ENCODE measurements around the gene GPC5. TPM values are rescaled to one million over a fixed set of nuclear protein-coding genes. Genes with fewer than 3 reads are reported as not detected.

The GPC5 gene
- total and polyA plus RNA-seq, 9 of the 15 experiments (the other 6 are each of a cell fraction or from before 2014, with no cell fraction given), result 0.18 to 0.27 TPM; not detected in 7

DNA sequence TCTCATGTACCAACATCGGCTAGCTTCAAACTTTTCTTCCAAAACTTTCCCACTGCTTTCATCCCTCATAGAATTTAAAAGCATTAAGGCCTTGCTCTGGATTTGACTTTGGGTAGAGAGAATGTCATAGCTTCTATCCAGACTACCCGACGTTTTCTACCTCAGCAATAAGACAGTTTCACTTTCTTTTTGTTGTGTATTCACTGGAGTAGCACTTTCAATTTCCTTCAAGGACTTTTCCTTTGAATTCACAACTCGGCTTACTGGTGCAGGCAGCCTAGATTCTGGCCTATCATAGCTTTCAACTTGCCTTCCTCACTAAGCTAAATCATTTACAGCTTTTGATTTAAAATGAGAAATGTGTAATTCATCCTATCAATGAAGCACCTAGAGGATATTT lies 1407.8 kb downstream of the GPC5 start:
- no TSS peak for BruUV-seq (replicated peaks)
- Histone ChIP-seq H3K79me2 (ENCODE audit: control insufficient read depth, insufficient read depth, low read length) (no peaks in the 10 kb centered on the region), H3K9me1 (ENCODE audit: control insufficient read depth, insufficient read depth, low read length) (no peaks in the 10 kb centered on the region), H2AFZ (ENCODE audit: low read depth, low read length) (no peak overlapping the region), H4K20me1 (replicated peaks; ENCODE audit: control insufficient read depth, insufficient read depth, low read length) (no peaks in the 10 kb centered on the region), H3K36me3 (ENCODE audit: control insufficient read depth, insufficient read depth, low read length) (no peaks in the 10 kb centered on the region), H3K9ac (ENCODE audit: insufficient read depth in 1 of 2, low read depth in 2 of 2, low read length in 2 of 2) (no peak overlapping the region), H3K4me1 (replicated peaks in 1 of 2; ENCODE audit: control insufficient read depth in 2 of 2, insufficient read depth in 2 of 2, low read length in 2 of 2) (no peaks in the 10 kb centered on the region), H3K27me3 (ENCODE audit: control insufficient read depth in 2 of 2, insufficient read depth in 2 of 2, low read length in 2 of 2) (no peaks in the 10 kb centered on the region), H3K27ac (ENCODE audit: extremely low read depth, low read depth, low read length) (no peak overlapping the region), H3K4me3 (no peak overlapping the region), H3K4me2 (ENCODE audit: insufficient read depth, low read length) (no peak overlapping the region), H3K9me3 (replicated peaks; ENCODE audit: control insufficient read depth, insufficient read depth, low read depth, low read length) (no peaks in the 10 kb centered on the region)
- ATAC-seq (no peak), FAIRE-seq (no peak), DNase-seq (ENCODE audit: extremely low read depth in 1 of 4, low spot score in 3 of 4) (no peak)
- in situ Hi-C loops (cut with MboI) (no loop called here), intact Hi-C loops (cut with micrococcal nuclease) (no loop called here)
- ChIA-PET CTCF (ENCODE audit: low intra/inter-chr PET ratio) (no interaction called here), POLR2A (no interaction called here)
- TF ChIP-seq ZNF263 (CRISPR knock-in tag; IDR thresholded peaks at IDR 0.05; ENCODE audit: borderline replicate concordance) (no peak), ZNF586 (CRISPR knock-in tag; conservative IDR thresholded peaks at IDR 0.05) (no peak), TBP (optimal IDR thresholded peaks at IDR 0.05; ENCODE audit: low read depth, low read length) (no peak), FOXJ2 (tag; IDR thresholded peaks at IDR 0.05) (no peak), ZNF449 (CRISPR knock-in tag; IDR thresholded peaks at IDR 0.05) (no peak), DMBX1 (CRISPR knock-in tag; IDR thresholded peaks at IDR 0.05; ENCODE audit: borderline replicate concordance) (no peak), KDM5B (IDR thresholded peaks at IDR 0.05; ENCODE audit: insufficient replicate concordance, low read depth, low read length) (no peak), SP1 (CRISPR knock-in tag; IDR thresholded peaks at IDR 0.05) (no peak), JUN (IDR thresholded peaks at IDR 0.05; ENCODE audit: borderline replicate concordance, low read depth, low read length) (no peak), JUN (CRISPR knock-in tag; IDR thresholded peaks at IDR 0.05; ENCODE audit: borderline replicate concordance) (no peak), MLLT1 (IDR thresholded peaks at IDR 0.05) (no peak), NCOA4 (IDR thresholded peaks at IDR 0.05; ENCODE audit: partially characterized antibody) (no peak), RNF219 (CRISPR knock-in tag; IDR thresholded peaks at IDR 0.05) (no peak), PURB (CRISPR knock-in tag; IDR thresholded peaks at IDR 0.05; ENCODE audit: low read depth) (no peak)
- WGBS (ENCODE audit: insufficient coverage, low coverage, missing lambda C conversion rate), result 0% methylated on average over 4 of the region's 4 CpGs
